Measurements from ENCODE around the gene SLC48A1.

- no peak for TF ChIP-seq EZH2 (IDR thresholded peaks at IDR 0.05)
- no peak for TF ChIP-seq POLR2AphosphoS5 (IDR thresholded peaks at IDR 0.05; ENCODE audit: borderline replicate concordance, low read depth, low read length)
- TF ChIP-seq FOXP2 (optimal IDR thresholded peaks at IDR 0.05; ENCODE audit: control extremely low read depth, extremely low read length, insufficient read depth), result no peak
Observed at GRCh38 chr12:47789712-47790489, 16.9 kb downstream of the SLC48A1 start.
